Testis (tissue), 3 donors: ENCODE data around the gene MBOAT7. TPM values are rescaled to one million over a fixed set of nuclear protein-coding genes. Genes with fewer than 3 reads are reported as not detected.
"Not testable (repeated sequence)": the region's sequence is repeated elsewhere in the genome, so short reads cannot be mapped to it uniquely, and the experiment has no call there.

Source experiments
- DNase-seq: peaks from one replicate; pipeline ENCODE4 v3.0.0-alpha.2; 2019
- H3K27ac ChIP-seq, 2 donors: fragments of 200-600 bp; sonication (generic); one replicate each; pipeline ENCODE4 v1.5.1; 2019
- H3K27me3 ChIP-seq: fragments of 200-600 bp; sonication (generic); one replicate; pipeline ENCODE4 v1.5.1; 2019
- H3K36me3 ChIP-seq: fragments of 200-600 bp; sonication (generic); one replicate; pipeline ENCODE4 v1.5.1; 2017; ENCODE audit warnings: low read depth; ENCODE audit errors: missing control alignments
- H3K4me1 ChIP-seq: fragments of 200-600 bp; sonication (generic); one replicate; pipeline ENCODE4 v1.5.1; 2019
- H3K4me3 ChIP-seq, 2 donors: fragments of 200-600 bp; sonication (generic); one replicate each; pipeline ENCODE4 v1.5.1; 2017 to 2019
- H3K9me3 ChIP-seq: fragments of 200-600 bp; sonication (generic); one replicate; pipeline ENCODE4 v1.5.1; 2017
- CTCF ChIP-seq, 3 experiments: fragments of 450-650 bp in 2 of 3; fragments of 200-600 bp in 1 of 3; sonication (generic) in 1 of 3; IDR thresholded peaks; one replicate each; pipeline ENCODE4 v1.5.1; 2016 to 2019; ENCODE audit warnings: antibody characterized with exemption in 3 of 3, mild to moderate bottlenecking in 2 of 3, moderate library complexity in 1 of 3
- POLR2A ChIP-seq: fragments of 450-650 bp; IDR thresholded peaks from one replicate; pipeline ENCODE4 v1.6.1; 2017; ENCODE audit warnings: antibody characterized with exemption, mild to moderate bottlenecking, moderate library complexity
- WGBS, 2 donors: methylation state at CpG; one replicate each; pipeline ENCODE4 v1.1.5; 2018; 5-methylcytosine and 5-hydroxymethylcytosine counted together
- intact Hi-C: fragments of 100-400 bp; cut with DNase I; formaldehyde crosslinking; loops from one replicate; pipeline ENCODE4 v1.15.1; 2023; ENCODE audit warnings: low total_unique reads
- polyA plus RNA-seq: library from polyadenylated mRNA; stranded (reverse); fragments of 350-450 nt; fragmentation: Illumina TruSeq; extraction: RNeasy Lipid Tissue Mini Kit (QIAGEN cat#74804); gene quantifications from one replicate; pipeline ENCODE4 v1.2.3, GENCODE V29; 2014; ENCODE audit warnings: low read depth, low replicate concordance; ENCODE audit not compliant: insufficient read depth
- total RNA-seq, 2 donors: library from RNA; depleted of rRNA; stranded (reverse); fragments of >200 nt; gene quantifications; one replicate each; pipeline ENCODE4 v1.2.3, GENCODE V29; 2016

Gene MBOAT7
- total and polyA plus RNA-seq, 3 donors from 2014 or later = 218 to 482 (median 479) TPM

GRCh38 chr19:54229146-54229545 is 39.8 kb upstream of the MBOAT7 start:
- 49 to 75% methylated on average over 7 to 8 of the region's 8 CpGs for WGBS, 2 donors
- DNase-seq = no peak
- TF ChIP-seq CTCF (IDR thresholded peaks at IDR 0.05) = no peak
- no peak for TF ChIP-seq POLR2A
- no peaks in the 10 kb centered on the region for H3K36me3 ChIP-seq
- no peaks in the 10 kb centered on the region for H3K27me3 ChIP-seq
- no peak overlapping the region for H3K27ac ChIP-seq
- H3K4me1 ChIP-seq = no peaks in the 10 kb centered on the region
- intact Hi-C loops = no loop called here
- H3K9me3 ChIP-seq = no peaks in the 10 kb centered on the region
- no peak overlapping the region for H3K4me3 ChIP-seq

GRCh38 chr19:54224619-54225018 is 35.2 kb upstream of the MBOAT7 start:
- intact Hi-C loops, DNase-seq, H3K4me3 ChIP-seq, H3K9me3 ChIP-seq, H3K4me1 ChIP-seq, H3K27ac ChIP-seq, H3K36me3 ChIP-seq, H3K27me3 ChIP-seq: not testable (repeated sequence)
- 57 to 75% methylated on average over 9 to 10 of the region's 10 CpGs for WGBS, 2 donors

GRCh38 chr19:54223937-54224281 is 34.5 kb upstream of the MBOAT7 start:
- H3K36me3 ChIP-seq, H3K27ac ChIP-seq, H3K27me3 ChIP-seq, H3K4me1 ChIP-seq, DNase-seq, H3K9me3 ChIP-seq, intact Hi-C loops, H3K4me3 ChIP-seq: not testable (repeated sequence)
- 46 to 54% methylated on average over 5 of the region's 5 CpGs for whole genome bisulfite sequencing, 2 donors

- H3K4me1 ChIP-seq, DNase-seq, intact Hi-C loops, H3K27ac ChIP-seq, H3K9me3 ChIP-seq, H3K4me3 ChIP-seq, H3K27me3 ChIP-seq, H3K36me3 ChIP-seq: not testable (repeated sequence)
- WGBS, 2 donors = 56 to 57% methylated on average over 8 to 14 of the region's 14 CpGs
These were observed 34.0 kb upstream of the MBOAT7 start for GRCh38 chr19:54223277-54223936.

GRCh38 chr19:54222474-54223276 is 33.3 kb upstream of the MBOAT7 start, which contains the start of gene LILRB3:
Gene LILRB3 (minus strand): TSS chr19:54223007. CDS start chr19:54222976, 31 bp downstream.
- H3K27me3 ChIP-seq, H3K27ac ChIP-seq, H3K4me3 ChIP-seq, DNase-seq, H3K36me3 ChIP-seq, intact Hi-C loops, H3K9me3 ChIP-seq, H3K4me1 ChIP-seq: not testable (repeated sequence)
- 64 to 72% methylated on average over 11 to 16 of the region's 16 CpGs for WGBS, 2 donors

GRCh38 chr19:54221947-54222346 is 32.6 kb upstream of the MBOAT7 start:
- H3K27ac ChIP-seq, H3K36me3 ChIP-seq, H3K4me1 ChIP-seq, H3K4me3 ChIP-seq, DNase-seq, intact Hi-C loops, H3K27me3 ChIP-seq, H3K9me3 ChIP-seq: not testable (repeated sequence)
- 82 to 84% methylated on average over 5 to 6 of the region's 7 CpGs for WGBS, 2 donors

GRCh38 chr19:54219702-54220101 is 30.3 kb upstream of the MBOAT7 start:
- WGBS, 2 donors = 70% methylated on average over 4 of the region's 5 CpGs; no CpG with 5 or more reads in 1 of the 2 donors
- H3K36me3 ChIP-seq, DNase-seq, H3K4me1 ChIP-seq, H3K27me3 ChIP-seq, H3K27ac ChIP-seq, H3K9me3 ChIP-seq, intact Hi-C loops, H3K4me3 ChIP-seq: not testable (repeated sequence)
